B cell (primary cell): ENCODE data around the gene ORAI1. TPM values are rescaled to one million over a fixed set of nuclear protein-coding genes. Genes with fewer than 3 reads are reported as not detected.
A peak's percentile ranks its signal among the peaks of the same experiment; 100 is the strongest.
"Not testable (repeated sequence)": the region's sequence is repeated elsewhere in the genome, so short reads cannot be mapped to it uniquely, and the experiment has no call there.

Experiments
- ATAC-seq: fragments of 200-7000 bp; cut with Tn5 transposase; one replicate; pipeline ENCODE4 v1.10.0; 2021; ENCODE audit warnings: low read depth, mild to moderate bottlenecking, moderate number of reproducible peaks, moderate library complexity
- CTCF ChIA-PET: fragments of 350-600 bp; sonication (Branson Sonifier 250); formaldehyde crosslinking; loops from one replicate; lab custom pipeline; 2021; ENCODE audit warnings: antibody characterized with exemption, inconsistent platforms; lab: Charles Lee
- POLR2A ChIA-PET: fragments of 350-600 bp; sonication (Branson Sonifier 250); formaldehyde crosslinking; loops from one replicate; lab custom pipeline; 2021; ENCODE audit warnings: antibody characterized with exemption; lab: Charles Lee
- DNase-seq: peaks from one replicate; pipeline ENCODE4 v3.0.0; 2013
- H2AFZ ChIP-seq: 2 replicates; pipeline ENCODE4 v1.6.1; 2012; ENCODE audit warnings: mild to moderate bottlenecking, low read depth, low read length; ENCODE audit not compliant: insufficient read depth, poor library complexity, severe bottlenecking
- H3K27ac ChIP-seq, 2 donors: 1 replicate in 1 of 2; 2 replicates in 1 of 2; pipeline ENCODE4 v1.5.1; 2012 to 2013; ENCODE audit warnings: low read length in 2 of 2, mild to moderate bottlenecking in 2 of 2, moderate library complexity in 1 of 2
- H3K27me3 ChIP-seq, 4 experiments: fragments of 200-600 bp in 1 of 4; sonication (generic) in 1 of 4; replicated peaks in 1 of 4; 1 replicate in 2 of 4; 2 replicates in 2 of 4; pipeline versions ENCODE4 v1.6.1 to v1.7.0; 2013 to 2016; ENCODE audit warnings: low read length in 3 of 4, mild to moderate bottlenecking in 2 of 4, mixed read lengths in 1 of 4, moderate library complexity in 1 of 4; ENCODE audit not compliant: insufficient read depth in 4 of 4, control insufficient read depth in 3 of 4; ENCODE audit errors: control extremely low read depth in 1 of 4
- H3K36me3 ChIP-seq, 2 experiments: replicated peaks in 1 of 2; 1 replicate in 1 of 2; 2 replicates in 1 of 2; pipeline versions ENCODE4 v1.6.1 to v1.7.1; 2013; ENCODE audit warnings: low read length in 1 of 2; ENCODE audit not compliant: insufficient read depth in 2 of 2, control insufficient read depth in 1 of 2; ENCODE audit errors: control extremely low read depth in 1 of 2, extremely low read depth in 1 of 2
- H3K4me1 ChIP-seq, 2 donors: fragments of 200-600 bp in 1 of 2; sonication (generic) in 1 of 2; 1 replicate in 1 of 2; 2 replicates in 1 of 2; pipeline versions ENCODE4 v1.5.1 to v1.6.1; 2013 to 2017; ENCODE audit warnings: low read length in 2 of 2; ENCODE audit not compliant: control insufficient read depth in 2 of 2, insufficient read depth in 2 of 2
- H3K4me2 ChIP-seq: replicated peaks from 2 replicates; pipeline ENCODE3; 2012; ENCODE audit warnings: mild to moderate bottlenecking, low read depth, low read length; ENCODE audit not compliant: poor library complexity, severe bottlenecking
- H3K4me3 ChIP-seq, 5 experiments: fragments of 200-600 bp in 1 of 5; sonication (generic) in 1 of 5; 1 replicate in 3 of 5; 2 replicates in 2 of 5; pipeline versions ENCODE4 v1.5.1 to v1.7.0; 2011 to 2016; ENCODE audit warnings: low read length in 4 of 5, mild to moderate bottlenecking in 4 of 5, low read depth in 2 of 5, control low read depth in 1 of 5, moderate library complexity in 1 of 5; ENCODE audit not compliant: insufficient read depth in 1 of 5; ENCODE audit errors: control extremely low read depth in 1 of 5, extremely low read depth in 1 of 5
- H3K79me2 ChIP-seq: fragments of 200-600 bp; sonication (generic); one replicate; pipeline ENCODE4 v1.6.0; 2016; ENCODE audit warnings: low read length; ENCODE audit not compliant: control insufficient read depth, insufficient read depth
- H3K9ac ChIP-seq: fragments of 200-600 bp; sonication (generic); 2 replicates; pipeline ENCODE4 v1.6.1; 2017; ENCODE audit warnings: mild to moderate bottlenecking, low read length, moderate library complexity
- H3K9me3 ChIP-seq, 3 donors: one replicate each; pipeline versions ENCODE4 v1.6.1 to v1.7.1; 2013; ENCODE audit warnings: low read length in 2 of 3; ENCODE audit not compliant: control insufficient read depth in 2 of 3, insufficient read depth in 1 of 3; ENCODE audit errors: control extremely low read depth in 1 of 3
- H4K20me1 ChIP-seq: 2 replicates; pipeline ENCODE4 v1.6.0; 2012; ENCODE audit warnings: mild to moderate bottlenecking, low read length; ENCODE audit not compliant: insufficient read depth, control insufficient read depth, poor library complexity, severe bottlenecking
- H3K27ac Mint-ChIP-seq: one replicate; pipeline ENCODE4 v1.8.0; 2021; ENCODE audit warnings: mixed read lengths
- H3K27me3 Mint-ChIP-seq: one replicate; pipeline ENCODE4 v1.8.0; 2021; ENCODE audit warnings: mixed read lengths
- H3K4me1 Mint-ChIP-seq: one replicate; pipeline ENCODE4 v1.8.0; 2021; ENCODE audit warnings: mixed read lengths
- H3K4me3 Mint-ChIP-seq: one replicate; pipeline ENCODE4 v1.8.0; 2021; ENCODE audit warnings: mixed read lengths
- H3K9me3 Mint-ChIP-seq: one replicate; pipeline ENCODE4 v1.8.0; 2022; ENCODE audit warnings: mixed read lengths; ENCODE audit not compliant: insufficient read depth
- EZH2 ChIP-seq: IDR thresholded peaks from 2 replicates; pipeline ENCODE4 v1.6.1; 2012; ENCODE audit warnings: borderline replicate concordance, low read depth, mild to moderate bottlenecking, moderate library complexity, low read length; ENCODE audit not compliant: insufficient read depth, poor library complexity, severe bottlenecking
- WGBS: methylation state at CpG from one replicate; pipeline ENCODE4 v1.1.5; 2013; ENCODE audit warnings: missing lambda C conversion rate; ENCODE audit not compliant: insufficient coverage; 5-methylcytosine and 5-hydroxymethylcytosine counted together
- intact Hi-C: fragments of 100-400 bp; cut with micrococcal nuclease; formaldehyde crosslinking; loops from one replicate; pipeline ENCODE4 v1.10.0; 2022
- polyA plus RNA-seq: library from polyadenylated mRNA; depleted of rRNA; stranded (reverse); fragments of >200 nt; gene quantifications from 2 replicates; pipeline ENCODE4 v1.2.3, GENCODE V29; 2012
- total RNA-seq, 2 donors: library from RNA; stranded (reverse); fragments of 120-200 nt in 1 of 2; gene quantifications; 1 replicate in 1 of 2; 2 replicates in 1 of 2; pipeline versions ENCODE4 v1.2.3 to v1.2.4, GENCODE V29; 2013 to 2022
- TF ChIP-seq, protein P1 (sequence below): fragments of 200-600 bp; IDR thresholded peaks from one replicate; pipeline ENCODE4 v1.8.0; 2022; ENCODE audit warnings: antibody characterized with exemption, mild to moderate bottlenecking

The ORAI1 gene
- total and polyA plus RNA-seq, 2 donors (not counting 1 experiment from before 2014, with no cell fraction given), result 43.2 to 66.0 TPM

DNA sequence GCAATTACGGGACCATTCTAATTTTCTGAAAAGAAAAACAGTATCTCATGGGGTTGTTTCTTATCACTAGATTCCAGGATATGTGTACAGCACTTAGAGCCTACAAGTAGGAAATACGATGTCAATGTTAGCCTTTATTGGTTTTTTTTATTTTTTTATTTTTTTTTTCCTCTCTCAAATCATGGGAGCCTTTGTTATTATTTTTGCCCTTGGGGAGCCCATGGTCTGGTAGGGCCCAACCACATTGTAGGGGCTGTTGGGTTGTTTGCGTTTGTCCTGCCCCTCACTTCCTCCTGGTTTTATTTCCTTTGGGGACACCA is 37.2 kb downstream of the ORAI1 start:
- Histone ChIP-seq H3K27me3 (no peaks in the 10 kb centered on the region), H3K9ac (peak overlapping the region; percentile 82), H3K4me1 (peaks cover 39 to 48% of the 10 kb centered on the region in 2 donors), H3K79me2 (peaks cover 26% of the 10 kb centered on the region), H3K4me2 (peak overlapping the region; percentile 68), H3K4me3 (peak overlapping the region in 4 of 5 experiments; percentile 10 to 93 (median 77)), H3K36me3 (no peaks in the 10 kb centered on the region), H4K20me1 (no peaks in the 10 kb centered on the region), H2AFZ (peak overlapping the region; percentile 78), H3K9me3 (no peaks in the 10 kb centered on the region), H3K27ac (peak overlapping the region in 1 of 2 donors; percentile 86)
- no CpG with 5 or more reads among the region's 3 CpGs for WGBS
- peaks cover 47% of the 10 kb centered on the region for H3K4me1 Mint-ChIP-seq
- DNase-seq (no peak), ATAC-seq (no peak)
- peak overlapping the region; percentile 94 for H3K27ac Mint-ChIP-seq
- no peaks in the 10 kb centered on the region for H3K27me3 Mint-ChIP-seq
- TF ChIP-seq, protein P1, sequence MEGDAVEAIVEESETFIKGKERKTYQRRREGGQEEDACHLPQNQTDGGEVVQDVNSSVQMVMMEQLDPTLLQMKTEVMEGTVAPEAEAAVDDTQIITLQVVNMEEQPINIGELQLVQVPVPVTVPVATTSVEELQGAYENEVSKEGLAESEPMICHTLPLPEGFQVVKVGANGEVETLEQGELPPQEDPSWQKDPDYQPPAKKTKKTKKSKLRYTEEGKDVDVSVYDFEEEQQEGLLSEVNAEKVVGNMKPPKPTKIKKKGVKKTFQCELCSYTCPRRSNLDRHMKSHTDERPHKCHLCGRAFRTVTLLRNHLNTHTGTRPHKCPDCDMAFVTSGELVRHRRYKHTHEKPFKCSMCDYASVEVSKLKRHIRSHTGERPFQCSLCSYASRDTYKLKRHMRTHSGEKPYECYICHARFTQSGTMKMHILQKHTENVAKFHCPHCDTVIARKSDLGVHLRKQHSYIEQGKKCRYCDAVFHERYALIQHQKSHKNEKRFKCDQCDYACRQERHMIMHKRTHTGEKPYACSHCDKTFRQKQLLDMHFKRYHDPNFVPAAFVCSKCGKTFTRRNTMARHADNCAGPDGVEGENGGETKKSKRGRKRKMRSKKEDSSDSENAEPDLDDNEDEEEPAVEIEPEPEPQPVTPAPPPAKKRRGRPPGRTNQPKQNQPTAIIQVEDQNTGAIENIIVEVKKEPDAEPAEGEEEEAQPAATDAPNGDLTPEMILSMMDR, result no peak
- TF ChIP-seq EZH2, result no peak
- no peaks in the 10 kb centered on the region for H3K9me3 Mint-ChIP-seq
- intact Hi-C loops, result no loop called here
- H3K4me3 Mint-ChIP-seq, result peak overlapping the region; percentile 92
- POLR2A ChIA-PET, result interaction anchor here (1.0 to 1.6 kb wide), 6 partner anchors 9 to 126 kb away, joined by 3 to 19 read pairs (median 4); partner anchors contain the start of gene ORAI1
- CTCF ChIA-PET, result interaction anchor here (1.0 to 1.1 kb wide), 3 partner anchors 9 to 37 kb away, joined by 3 to 7 read pairs (median 4); partner anchors contain the start of gene ORAI1

DNA sequence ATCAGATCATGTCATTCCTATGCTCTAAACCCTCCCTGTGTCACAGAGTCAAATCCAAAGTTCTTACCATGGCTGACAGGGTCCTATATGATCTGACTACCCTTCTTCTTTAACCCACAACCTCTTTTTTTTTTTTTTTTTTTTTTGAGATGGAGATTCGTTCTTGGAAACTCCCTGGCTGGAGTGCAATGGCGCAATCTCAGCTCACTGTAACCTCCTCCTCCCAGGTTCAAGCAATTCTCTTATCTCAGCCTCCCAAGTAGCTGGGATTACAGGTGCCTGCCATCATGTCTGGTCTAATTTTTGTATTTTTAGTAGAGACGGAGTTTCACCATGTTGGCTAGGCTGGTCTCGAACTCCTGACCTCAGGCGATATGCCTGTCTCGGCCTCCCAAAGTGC is 40.5 kb downstream of the ORAI1 start:
- H3K9me3 ChIP-seq, ATAC-seq, DNase-seq, H3K4me3 ChIP-seq, H2AFZ ChIP-seq, H3K4me2 ChIP-seq, H4K20me1 ChIP-seq, H3K27me3 Mint-ChIP-seq, H3K4me3 Mint-ChIP-seq, H3K9me3 Mint-ChIP-seq, H3K9ac ChIP-seq, H3K36me3 ChIP-seq, H3K27me3 ChIP-seq: not testable (repeated sequence)
- intact Hi-C loops, result loop anchor here (5.0 kb wide), 1 partner anchor 165 kb away; no protein-coding TSS in a partner anchor
- ChIA-PET CTCF (interaction anchor here (0.9 to 6.6 kb wide), 5 partner anchors 39 to 203 kb away, joined by 3 to 171 read pairs (median 53); partner anchors contain the start of gene ORAI1), POLR2A (interaction anchor here (0.7 kb wide), 1 partner anchor 242 kb away, joined by 8 read pairs; no protein-coding TSS in a partner anchor)
- Histone ChIP-seq H3K27ac (peak overlapping the region in 1 of 2 donors; percentile 59), H3K4me1 (peaks cover 25 to 46% of the 10 kb centered on the region in 2 donors), H3K79me2 (peaks cover 34% of the 10 kb centered on the region)
- Mint-ChIP-seq H3K4me1 (peaks cover 42% of the 10 kb centered on the region), H3K27ac (peak overlapping the region; percentile 76)
- WGBS, result 100% methylated on average over 2 of the region's 6 CpGs
